Measurements from ENCODE around the gene NUP98.

GRCh38 chr11:3838504-3838903 is 41.1 kb upstream of the NUP98 start:
- TF ChIP-seq CTCF (conservative IDR thresholded peaks at IDR 0.05; ENCODE audit: low read depth, low read length) (no peak), EZH2 (IDR thresholded peaks at IDR 0.05; ENCODE audit: borderline replicate concordance, low read depth, low read length, poor library complexity, severe bottlenecking) (no peak)

Measured in A673 (cell line).